WTC11 (cell line): ENCODE data around the gene ARPC2. TPM values are rescaled to one million over a fixed set of nuclear protein-coding genes. Genes with fewer than 3 reads are reported as not detected.

Experiments
- ATAC-seq: fragments of 200-7000 bp; cut with Tn5 transposase; 2 replicates; pipeline ENCODE4 v1.10.0; 2021; ENCODE audit warnings: mild to moderate bottlenecking, moderate library complexity
- CTCF ChIA-PET: fragments of 300-600 bp; sonication (Branson Sonifier 250); formaldehyde crosslinking; loops from one replicate; lab custom pipeline; 2021; ENCODE audit warnings: antibody characterized with exemption; lab: Charles Lee
- POLR2A ChIA-PET: fragments of 350-600 bp; sonication (Branson Sonifier 250); formaldehyde crosslinking; loops from one replicate; lab custom pipeline; 2021; ENCODE audit warnings: antibody characterized with exemption; lab: Charles Lee
- DNase-seq: peaks from one replicate; pipeline ENCODE4 v3.0.0; 2021; ENCODE audit warnings: low spot score
- H3K27ac Mint-ChIP-seq: 2 replicates; pipeline ENCODE4 v1.8.0; 2021; ENCODE audit warnings: mixed read lengths
- H3K27me3 Mint-ChIP-seq: 2 replicates; pipeline ENCODE4 v1.8.0; 2021; ENCODE audit warnings: low read depth, mild to moderate bottlenecking, moderate library complexity, mixed read lengths
- H3K36me3 Mint-ChIP-seq: 2 replicates; pipeline ENCODE4 v1.8.0; 2021; ENCODE audit warnings: mixed read lengths
- H3K4me1 Mint-ChIP-seq: 2 replicates; pipeline ENCODE4 v1.8.0; 2022; ENCODE audit warnings: mixed read lengths
- H3K4me3 Mint-ChIP-seq: 2 replicates; pipeline ENCODE4 v1.8.0; 2021; ENCODE audit warnings: mild to moderate bottlenecking, moderate library complexity, mixed read lengths
- H3K9me3 Mint-ChIP-seq: 2 replicates; pipeline ENCODE4 v1.8.0; 2021; ENCODE audit warnings: mixed read lengths
- ATF1 ChIP-seq: sonication (generic); formaldehyde crosslinking; IDR thresholded peaks from 2 replicates; pipeline ENCODE4 v1.8.1; 2023; ENCODE audit warnings: mild to moderate bottlenecking, moderate library complexity, missing genetic modification reagents
- CREB1 ChIP-seq: sonication (generic); formaldehyde crosslinking; IDR thresholded peaks from 2 replicates; pipeline ENCODE4 v1.8.0; 2023; ENCODE audit warnings: mild to moderate bottlenecking, missing genetic modification reagents
- E2F4 ChIP-seq: sonication (generic); formaldehyde crosslinking; IDR thresholded peaks from 2 replicates; pipeline ENCODE4 v1.8.1; 2022; ENCODE audit warnings: low read depth, mild to moderate bottlenecking, moderate library complexity, missing genetic modification reagents, borderline replicate concordance
- FOXP4 ChIP-seq: sonication (generic); formaldehyde crosslinking; IDR thresholded peaks from 2 replicates; pipeline ENCODE4 v1.8.0; 2022; ENCODE audit warnings: mild to moderate bottlenecking, missing genetic modification reagents
- HMGXB4 ChIP-seq: sonication (generic); formaldehyde crosslinking; IDR thresholded peaks from 2 replicates; pipeline ENCODE4 v1.8.1; 2023; ENCODE audit warnings: mild to moderate bottlenecking, moderate library complexity, missing genetic modification reagents
- MLX ChIP-seq: sonication (generic); formaldehyde crosslinking; IDR thresholded peaks from 2 replicates; pipeline ENCODE4 v1.8.1; 2023; ENCODE audit warnings: mild to moderate bottlenecking, missing genetic modification reagents, moderate library complexity
- NFATC4 ChIP-seq: fragments of 250-450 bp; sonication (Bioruptor Pico); IDR thresholded peaks from 2 replicates; pipeline ENCODE4 v1.9.0; 2021; ENCODE audit warnings: mild to moderate bottlenecking
- SMAD3 ChIP-seq: sonication (generic); formaldehyde crosslinking; IDR thresholded peaks from 2 replicates; pipeline ENCODE4 v1.8.0; 2022; ENCODE audit warnings: missing genetic modification reagents, mild to moderate bottlenecking, borderline replicate concordance
- TP53 ChIP-seq: sonication (generic); formaldehyde crosslinking; IDR thresholded peaks from 2 replicates; pipeline ENCODE4 v1.8.1; 2023; ENCODE audit warnings: mild to moderate bottlenecking, missing genetic modification reagents
- ZNF219 ChIP-seq: sonication (generic); formaldehyde crosslinking; IDR thresholded peaks from 2 replicates; pipeline ENCODE4 v1.8.0; 2023; ENCODE audit warnings: missing genetic modification reagents, mild to moderate bottlenecking, borderline replicate concordance
- ZNF232 ChIP-seq: sonication (generic); formaldehyde crosslinking; IDR thresholded peaks from 2 replicates; pipeline ENCODE4 v1.8.0; 2022; ENCODE audit warnings: mild to moderate bottlenecking, missing genetic modification reagents
- ZNF263 ChIP-seq: sonication (generic); formaldehyde crosslinking; IDR thresholded peaks from 2 replicates; pipeline ENCODE4 v1.8.1; 2022; ENCODE audit warnings: low read depth, mild to moderate bottlenecking, moderate library complexity, missing genetic modification reagents
- ZNF396 ChIP-seq: fragments of 250-450 bp; sonication (Bioruptor Pico); IDR thresholded peaks from 2 replicates; pipeline ENCODE4 v1.8.0; 2021; ENCODE audit warnings: mild to moderate bottlenecking, moderate library complexity, borderline replicate concordance
- total RNA-seq: library from RNA; stranded (reverse); gene quantifications from 3 replicates; pipeline ENCODE4 v1.2.3, GENCODE V29; 2021
- TF ChIP-seq, protein P1 (sequence below): sonication (generic); formaldehyde crosslinking; IDR thresholded peaks from 2 replicates; pipeline ENCODE4 v1.8.0; 2022; ENCODE audit warnings: missing genetic modification reagents

ARPC2 gene
- total RNA-seq, 1 experiment from 2014 or later: 184 TPM

DNA sequence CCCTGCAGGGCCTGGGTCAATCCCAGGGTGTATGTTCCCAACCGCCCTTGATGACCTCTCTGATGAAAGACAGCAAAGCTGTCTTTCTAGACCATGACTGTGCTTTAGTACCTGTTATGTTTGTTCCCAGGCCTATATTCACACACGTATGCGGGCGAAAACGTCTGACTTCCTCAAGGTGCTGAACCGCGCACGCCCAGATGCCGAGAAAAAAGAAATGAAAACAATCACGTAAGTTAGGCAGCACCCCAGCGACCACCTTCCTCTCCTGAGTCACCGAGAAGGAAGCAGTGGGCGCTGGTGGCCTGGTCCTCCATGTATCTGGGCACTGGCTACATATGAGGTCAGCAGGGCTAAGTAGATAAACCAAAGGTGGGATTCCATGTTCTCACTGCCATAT lies 32.7 kb downstream of the ARPC2 start:
- H3K27ac Mint-ChIP-seq: no peak overlapping the region
- CTCF ChIA-PET: interaction anchor here (1.1 kb wide), 1 partner anchor 19 kb away, joined by 3 read pairs; no protein-coding TSS in a partner anchor

DNA sequence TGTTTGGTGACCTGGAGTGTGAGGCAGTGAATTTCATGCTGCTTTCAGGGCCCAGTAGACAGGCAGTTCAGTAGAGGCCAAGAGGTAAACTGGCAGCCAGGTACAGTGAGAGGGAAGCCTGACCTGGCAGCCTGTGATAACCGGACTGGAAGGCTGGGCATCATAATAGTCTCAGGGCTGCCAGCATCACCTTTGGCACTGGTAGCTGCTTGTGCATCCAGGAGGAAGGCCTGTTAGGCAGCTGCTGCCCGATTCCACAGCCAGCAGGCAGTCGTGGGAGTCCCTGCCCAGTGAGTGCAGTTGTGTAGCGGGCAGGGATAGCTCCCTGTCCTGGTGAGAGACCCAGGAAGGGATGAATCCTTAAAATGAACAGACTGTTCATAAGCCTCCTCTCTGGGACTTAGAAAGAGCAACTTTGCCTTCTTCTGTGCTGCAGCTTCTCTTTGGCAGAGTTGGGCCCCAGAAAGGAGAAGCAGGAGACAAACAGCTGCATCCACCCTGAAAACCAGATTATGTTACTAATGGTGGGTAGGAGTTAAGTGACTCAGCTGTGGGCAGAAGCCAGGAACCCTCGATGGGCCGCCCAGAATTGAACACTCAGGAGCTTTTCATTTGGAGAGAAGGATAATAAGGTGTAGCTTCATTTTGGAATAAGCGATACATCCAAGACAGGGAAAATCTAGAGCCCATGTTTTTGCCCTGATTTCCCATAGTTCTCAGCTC lies 35.7 kb downstream of the ARPC2 start:
- POLR2A ChIA-PET: no interaction called here
- TF ChIP-seq E2F4 (CRISPR knock-in tag): no peak
- TF ChIP-seq TP53: no peak
- no peak for TF ChIP-seq ZNF263 (CRISPR knock-in tag)
- no peak for TF ChIP-seq ZNF232 (CRISPR knock-in tag)
- TF ChIP-seq ATF1 (CRISPR knock-in tag): no peak
- Mint-ChIP-seq H3K4me3 (no peak overlapping the region), H3K36me3 (peaks cover 69% of the 10 kb centered on the region), H3K9me3 (no peaks in the 10 kb centered on the region), H3K27me3 (no peaks in the 10 kb centered on the region), H3K4me1 (0 out of 2 replicates have a peak, but pooled peaks cover 3% of the 10 kb centered on the region), H3K27ac (no peak overlapping the region)
- DNase-seq: no peak
- no peak for ATAC-seq
- CTCF ChIA-PET: no interaction called here

More for the DNA sequence above, 32.7 kb downstream of the ARPC2 start:
- H3K36me3 Mint-ChIP-seq: peaks cover 87% of the 10 kb centered on the region
- DNase-seq (no peak), ATAC-seq (no peak)
- TF ChIP-seq NFATC4 (CRISPR knock-in tag): no peak
- no peak for TF ChIP-seq FOXP4
- TF ChIP-seq ZNF219 (CRISPR knock-in tag): no peak
- TF ChIP-seq, protein P1, sequence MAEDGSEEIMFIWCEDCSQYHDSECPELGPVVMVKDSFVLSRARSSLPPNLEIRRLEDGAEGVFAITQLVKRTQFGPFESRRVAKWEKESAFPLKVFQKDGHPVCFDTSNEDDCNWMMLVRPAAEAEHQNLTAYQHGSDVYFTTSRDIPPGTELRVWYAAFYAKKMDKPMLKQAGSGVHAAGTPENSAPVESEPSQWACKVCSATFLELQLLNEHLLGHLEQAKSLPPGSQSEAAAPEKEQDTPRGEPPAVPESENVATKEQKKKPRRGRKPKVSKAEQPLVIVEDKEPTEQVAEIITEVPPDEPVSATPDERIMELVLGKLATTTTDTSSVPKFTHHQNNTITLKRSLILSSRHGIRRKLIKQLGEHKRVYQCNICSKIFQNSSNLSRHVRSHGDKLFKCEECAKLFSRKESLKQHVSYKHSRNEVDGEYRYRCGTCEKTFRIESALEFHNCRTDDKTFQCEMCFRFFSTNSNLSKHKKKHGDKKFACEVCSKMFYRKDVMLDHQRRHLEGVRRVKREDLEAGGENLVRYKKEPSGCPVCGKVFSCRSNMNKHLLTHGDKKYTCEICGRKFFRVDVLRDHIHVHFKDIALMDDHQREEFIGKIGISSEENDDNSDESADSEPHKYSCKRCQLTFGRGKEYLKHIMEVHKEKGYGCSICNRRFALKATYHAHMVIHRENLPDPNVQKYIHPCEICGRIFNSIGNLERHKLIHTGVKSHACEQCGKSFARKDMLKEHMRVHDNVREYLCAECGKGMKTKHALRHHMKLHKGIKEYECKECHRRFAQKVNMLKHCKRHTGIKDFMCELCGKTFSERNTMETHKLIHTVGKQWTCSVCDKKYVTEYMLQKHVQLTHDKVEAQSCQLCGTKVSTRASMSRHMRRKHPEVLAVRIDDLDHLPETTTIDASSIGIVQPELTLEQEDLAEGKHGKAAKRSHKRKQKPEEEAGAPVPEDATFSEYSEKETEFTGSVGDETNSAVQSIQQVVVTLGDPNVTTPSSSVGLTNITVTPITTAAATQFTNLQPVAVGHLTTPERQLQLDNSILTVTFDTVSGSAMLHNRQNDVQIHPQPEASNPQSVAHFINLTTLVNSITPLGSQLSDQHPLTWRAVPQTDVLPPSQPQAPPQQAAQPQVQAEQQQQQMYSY (CRISPR knock-in tag): no peak
- no peak overlapping the region for H3K4me3 Mint-ChIP-seq
- POLR2A ChIA-PET: no interaction called here
- no peaks in the 10 kb centered on the region for H3K9me3 Mint-ChIP-seq
- no peaks in the 10 kb centered on the region for H3K4me1 Mint-ChIP-seq
- no peaks in the 10 kb centered on the region for H3K27me3 Mint-ChIP-seq

- H3K36me3 Mint-ChIP-seq: peaks cover 65% of the 10 kb centered on the region
- no peak overlapping the region for H3K27ac Mint-ChIP-seq
- H3K4me1 Mint-ChIP-seq: 0 out of 2 replicates have a peak, but pooled peaks cover 3% of the 10 kb centered on the region
- no peaks in the 10 kb centered on the region for H3K27me3 Mint-ChIP-seq
- H3K4me3 Mint-ChIP-seq: no peak overlapping the region
- ChIA-PET CTCF (interaction anchor here (1.5 kb wide), 1 partner anchor 11 kb away, joined by 4 read pairs; no protein-coding TSS in a partner anchor), POLR2A (no interaction called here)
- H3K9me3 Mint-ChIP-seq: no peaks in the 10 kb centered on the region
- ATAC-seq (no peak), DNase-seq (no peak)
- TF ChIP-seq SMAD3 (CRISPR knock-in tag) (no peak), FOXP4 (no peak), HMGXB4 (CRISPR knock-in tag) (no peak), MLX (CRISPR knock-in tag) (no peak), CREB1 (CRISPR knock-in tag) (no peak), ZNF396 (no peak)
- TF ChIP-seq, protein P1 (CRISPR knock-in tag): no peak
These were observed 36.2 kb downstream of the ARPC2 start for GRCh38 chr2:218253232-218253625.
